GM08714 (cell line): Measurements from ENCODE around the gene CSF1R.

Source experiments
- H3K4me3 ChIP-seq: fragments of 200-500 bp; sonication (Bioruptor generic); 2 replicates; pipeline ENCODE4 v1.5.1; 2014; ENCODE audit warnings: mild to moderate bottlenecking, low read length, inconsistent platforms
- ZNF274 ChIP-seq: IDR thresholded peaks from 2 replicates; pipeline ENCODE4 v1.6.1; 2012; ENCODE audit warnings: mild to moderate bottlenecking, low read depth, low read length

CSF1R gene

GRCh38 chr5:150016537-150016936, 69.8 kb downstream of the CSF1R start:
- no peak overlapping the region for H3K4me3 ChIP-seq
- TF ChIP-seq ZNF274 = no peak

GRCh38 chr5:150015415-150015814, 70.9 kb downstream of the CSF1R start:
- TF ChIP-seq ZNF274 = no peak
- no peak overlapping the region for H3K4me3 ChIP-seq

- H3K4me3 ChIP-seq = no peak overlapping the region
- TF ChIP-seq ZNF274 = no peak
These were observed 71.9 kb downstream of the CSF1R start for GRCh38 chr5:150014456-150014855.

- H3K4me3 ChIP-seq = no peak overlapping the region
- no peak for TF ChIP-seq ZNF274
These were observed 72.4 kb downstream of the CSF1R start for GRCh38 chr5:150013931-150014330.

- H3K4me3 ChIP-seq = no peak overlapping the region
- TF ChIP-seq ZNF274 = no peak
These were observed 76.5 kb downstream of the CSF1R start for GRCh38 chr5:150009671-150010387.

DNA sequence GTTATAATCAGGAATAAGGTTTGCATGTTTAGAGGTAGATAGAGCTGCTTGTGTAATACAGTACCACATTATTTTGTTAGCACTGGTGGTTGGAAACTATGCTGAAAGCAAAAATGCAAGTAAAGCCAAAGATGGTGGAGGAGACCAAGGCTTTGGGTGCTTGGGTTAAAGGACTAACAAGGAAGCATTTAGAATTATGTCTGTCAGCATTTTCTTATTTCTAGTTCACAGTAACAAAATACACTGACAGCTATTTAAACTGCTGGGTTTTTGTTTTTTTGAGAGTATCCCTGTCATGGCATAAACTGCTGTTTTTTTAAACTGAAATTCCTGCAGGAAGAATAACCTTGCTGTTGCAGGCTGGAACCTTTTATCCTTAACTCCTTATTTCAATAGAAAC, 79.3 kb downstream of the CSF1R start:
- no peak for TF ChIP-seq ZNF274
- no peak overlapping the region for H3K4me3 ChIP-seq

DNA sequence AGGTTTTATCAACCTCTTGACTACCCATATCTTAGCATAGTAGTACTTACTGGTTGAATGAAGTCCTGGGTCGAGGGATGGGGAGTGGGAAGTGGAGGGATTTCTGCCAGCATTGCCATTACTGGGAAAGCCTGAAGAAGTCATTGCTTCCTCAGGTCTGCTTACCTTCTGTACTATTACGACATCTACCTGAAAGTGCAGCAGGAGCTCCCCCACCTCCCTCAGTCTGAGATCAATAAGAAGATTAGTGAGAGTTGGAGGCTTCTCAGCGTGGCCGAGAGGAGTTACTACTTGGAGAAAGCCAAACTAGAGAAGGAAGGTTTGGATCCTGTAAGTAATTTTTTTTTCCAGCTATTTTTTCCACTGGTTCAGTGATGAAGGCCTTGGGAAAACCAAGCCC, 80.0 kb downstream of the CSF1R start:
- H3K4me3 ChIP-seq = no peak overlapping the region
- no peak for TF ChIP-seq ZNF274
